Lower lobe of right lung (tissue), 2 donors: ENCODE results near the gene GSTA5. TPM values are rescaled to one million over a fixed set of nuclear protein-coding genes. Genes with fewer than 3 reads are reported as not detected.
"Not testable (repeated sequence)": the region's sequence is repeated elsewhere in the genome, so short reads cannot be mapped to it uniquely, and the experiment has no call there.

Experiments
- ATAC-seq, 2 donors: fragments of 200-7000 bp; cut with Tn5 transposase; one replicate each; pipeline ENCODE4 v1.9.1; 2020 to 2022; ENCODE audit warnings: mild to moderate bottlenecking in 2 of 2, moderate library complexity in 2 of 2
- DNase-seq: peaks from one replicate; pipeline ENCODE4 v3.0.0-alpha.2; 2020
- H3K27ac ChIP-seq: fragments of 200-600 bp; one replicate; pipeline ENCODE4 v1.8.0; 2022
- H3K27me3 ChIP-seq: fragments of 200-600 bp; one replicate; pipeline ENCODE4 v1.8.0; 2022; ENCODE audit warnings: low read depth
- H3K36me3 ChIP-seq: fragments of 200-600 bp; one replicate; pipeline ENCODE4 v1.8.0; 2022; ENCODE audit warnings: mild to moderate bottlenecking
- H3K4me1 ChIP-seq: fragments of 200-600 bp; one replicate; pipeline ENCODE4 v1.8.0; 2022
- H3K4me3 ChIP-seq: fragments of 200-600 bp; one replicate; pipeline ENCODE4 v1.8.0; 2022; ENCODE audit warnings: mild to moderate bottlenecking
- H3K9me3 ChIP-seq: fragments of 200-600 bp; one replicate; pipeline ENCODE4 v1.8.0; 2022
- intact Hi-C: fragments of 100-400 bp; cut with DNase I; formaldehyde crosslinking; loops from one replicate; pipeline ENCODE4 v1.11.0; 2022
- total RNA-seq: library from RNA; stranded (reverse); fragmentation: NEBNext Ultra II Directional; extraction: Animal tissue kit (Norgen Biotek cat#: 25700); gene quantifications from one replicate; pipeline ENCODE4 v1.2.1, GENCODE V29; 2021
- TF ChIP-seq, protein P1 (sequence below): fragments of 200-600 bp; IDR thresholded peaks from one replicate; pipeline ENCODE4 v1.8.0; 2022; ENCODE audit warnings: antibody characterized with exemption, mild to moderate bottlenecking
- donor health status: DM: no; HTN: yes; CAD: no; lungs with severe emphysema.

Gene GSTA5
- total RNA-seq, 1 donor from 2014 or later = not detected

DNA sequence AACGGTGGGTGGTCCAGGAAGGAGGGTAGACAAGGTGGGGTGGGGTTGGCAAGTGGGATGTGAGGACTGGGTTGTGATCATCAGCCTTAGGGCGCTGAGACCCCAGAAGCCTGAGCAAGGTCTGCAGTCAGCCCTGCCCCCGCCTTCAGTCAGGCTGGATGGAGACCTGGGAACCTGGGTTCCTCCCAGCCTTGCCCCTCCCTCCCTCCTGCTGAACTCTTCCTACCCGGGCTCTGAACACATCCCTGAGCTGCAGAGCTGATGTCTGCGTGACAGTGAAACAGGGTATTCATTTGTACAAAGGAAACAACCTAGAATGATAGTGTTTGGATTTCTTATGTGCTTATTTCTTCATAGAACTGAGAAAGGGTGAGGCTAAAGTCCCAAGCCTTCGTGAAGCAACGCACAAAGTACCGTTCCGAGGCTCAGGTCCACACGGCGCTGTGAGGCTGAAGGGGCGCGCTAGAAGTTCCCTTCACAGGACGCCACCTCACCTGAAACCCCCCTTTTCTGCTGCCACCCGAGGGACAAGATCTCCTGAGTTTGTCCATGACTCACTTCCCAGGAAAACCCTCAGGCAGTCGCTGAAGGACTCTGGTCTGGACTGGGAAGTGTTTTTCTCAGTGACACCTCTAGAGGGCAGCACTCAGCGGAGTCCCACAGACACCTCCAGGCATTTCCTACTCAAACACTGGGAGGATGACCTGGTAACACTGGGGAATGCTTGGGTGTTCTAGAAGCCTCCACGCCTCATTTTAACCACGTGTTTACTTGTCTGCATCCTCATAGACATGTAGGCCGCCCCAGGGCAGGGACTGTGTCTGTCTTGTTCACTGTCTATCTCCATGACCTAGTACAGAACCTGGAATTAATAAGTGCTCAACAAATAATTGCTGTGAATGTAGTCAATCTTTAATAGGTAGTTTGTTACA is 1.2 kb downstream of the GSTA5 start:
- DNase-seq (peak; percentile 42), ATAC-seq (peak; percentile 91 to 93)
- H3K4me3 ChIP-seq = no peak overlapping the region
- H3K4me1 ChIP-seq = no peaks in the 10 kb centered on the region
- H3K36me3 ChIP-seq = no peaks in the 10 kb centered on the region
- TF ChIP-seq, protein P1, sequence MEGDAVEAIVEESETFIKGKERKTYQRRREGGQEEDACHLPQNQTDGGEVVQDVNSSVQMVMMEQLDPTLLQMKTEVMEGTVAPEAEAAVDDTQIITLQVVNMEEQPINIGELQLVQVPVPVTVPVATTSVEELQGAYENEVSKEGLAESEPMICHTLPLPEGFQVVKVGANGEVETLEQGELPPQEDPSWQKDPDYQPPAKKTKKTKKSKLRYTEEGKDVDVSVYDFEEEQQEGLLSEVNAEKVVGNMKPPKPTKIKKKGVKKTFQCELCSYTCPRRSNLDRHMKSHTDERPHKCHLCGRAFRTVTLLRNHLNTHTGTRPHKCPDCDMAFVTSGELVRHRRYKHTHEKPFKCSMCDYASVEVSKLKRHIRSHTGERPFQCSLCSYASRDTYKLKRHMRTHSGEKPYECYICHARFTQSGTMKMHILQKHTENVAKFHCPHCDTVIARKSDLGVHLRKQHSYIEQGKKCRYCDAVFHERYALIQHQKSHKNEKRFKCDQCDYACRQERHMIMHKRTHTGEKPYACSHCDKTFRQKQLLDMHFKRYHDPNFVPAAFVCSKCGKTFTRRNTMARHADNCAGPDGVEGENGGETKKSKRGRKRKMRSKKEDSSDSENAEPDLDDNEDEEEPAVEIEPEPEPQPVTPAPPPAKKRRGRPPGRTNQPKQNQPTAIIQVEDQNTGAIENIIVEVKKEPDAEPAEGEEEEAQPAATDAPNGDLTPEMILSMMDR = peak; percentile 68
- H3K27me3 ChIP-seq = no peaks in the 10 kb centered on the region
- intact Hi-C loops = no loop called here
- no peaks in the 10 kb centered on the region for H3K9me3 ChIP-seq
- no peak overlapping the region for H3K27ac ChIP-seq

DNA sequence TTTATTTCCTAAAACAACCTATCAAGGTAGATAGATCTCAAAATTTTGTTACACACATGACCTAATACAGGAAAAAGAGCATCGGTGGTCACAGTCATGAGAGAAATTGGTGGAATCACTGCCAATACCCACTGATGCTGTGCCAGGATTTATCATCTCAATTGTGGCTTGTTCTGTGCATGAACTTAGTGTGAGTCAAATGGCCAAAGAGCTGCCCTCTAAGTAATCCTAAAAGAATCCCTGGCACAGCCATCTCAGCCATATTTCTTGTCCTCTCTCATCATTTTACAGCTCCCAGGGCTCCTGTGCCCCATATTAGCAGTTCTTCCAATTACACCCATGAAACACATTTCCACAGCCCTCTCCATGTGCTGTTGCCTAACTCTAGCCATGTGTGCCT is 6.1 kb downstream of the GSTA5 start:
- no peaks in the 10 kb centered on the region for H3K36me3 ChIP-seq
- DNase-seq (no peak), ATAC-seq (no peak)
- H3K4me3 ChIP-seq = no peak overlapping the region
- TF ChIP-seq, protein P1 = no peak
- H3K9me3 ChIP-seq = no peaks in the 10 kb centered on the region
- H3K27me3 ChIP-seq = no peaks in the 10 kb centered on the region
- H3K27ac ChIP-seq = no peak overlapping the region
- intact Hi-C loops = no loop called here
- H3K4me1 ChIP-seq = no peaks in the 10 kb centered on the region

DNA sequence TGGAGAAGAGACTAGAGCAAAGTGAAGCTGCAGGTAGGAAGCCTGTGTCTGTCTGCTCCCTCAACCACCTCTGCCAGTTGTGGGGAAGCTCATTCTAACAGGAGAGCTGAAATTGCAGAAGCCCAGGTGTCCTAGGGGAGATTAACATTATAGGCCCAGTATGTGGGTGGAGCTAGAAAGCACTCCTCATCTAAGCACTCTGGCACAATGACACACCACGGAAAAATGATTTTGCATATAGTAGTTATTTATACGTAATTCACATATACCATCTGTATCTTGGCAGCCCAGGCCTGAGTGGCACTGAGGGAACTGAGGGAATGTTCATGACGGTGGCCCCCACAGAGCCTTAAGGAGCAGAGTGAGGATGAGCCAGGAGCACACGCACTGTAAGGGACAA is 9.7 kb downstream of the GSTA5 start:
- H3K27ac ChIP-seq, H3K36me3 ChIP-seq, H3K4me3 ChIP-seq, H3K27me3 ChIP-seq, H3K4me1 ChIP-seq, H3K9me3 ChIP-seq, intact Hi-C loops, DNase-seq: not testable (repeated sequence)
- peak in 1 of 2 donors; percentile 25 for ATAC-seq

DNA sequence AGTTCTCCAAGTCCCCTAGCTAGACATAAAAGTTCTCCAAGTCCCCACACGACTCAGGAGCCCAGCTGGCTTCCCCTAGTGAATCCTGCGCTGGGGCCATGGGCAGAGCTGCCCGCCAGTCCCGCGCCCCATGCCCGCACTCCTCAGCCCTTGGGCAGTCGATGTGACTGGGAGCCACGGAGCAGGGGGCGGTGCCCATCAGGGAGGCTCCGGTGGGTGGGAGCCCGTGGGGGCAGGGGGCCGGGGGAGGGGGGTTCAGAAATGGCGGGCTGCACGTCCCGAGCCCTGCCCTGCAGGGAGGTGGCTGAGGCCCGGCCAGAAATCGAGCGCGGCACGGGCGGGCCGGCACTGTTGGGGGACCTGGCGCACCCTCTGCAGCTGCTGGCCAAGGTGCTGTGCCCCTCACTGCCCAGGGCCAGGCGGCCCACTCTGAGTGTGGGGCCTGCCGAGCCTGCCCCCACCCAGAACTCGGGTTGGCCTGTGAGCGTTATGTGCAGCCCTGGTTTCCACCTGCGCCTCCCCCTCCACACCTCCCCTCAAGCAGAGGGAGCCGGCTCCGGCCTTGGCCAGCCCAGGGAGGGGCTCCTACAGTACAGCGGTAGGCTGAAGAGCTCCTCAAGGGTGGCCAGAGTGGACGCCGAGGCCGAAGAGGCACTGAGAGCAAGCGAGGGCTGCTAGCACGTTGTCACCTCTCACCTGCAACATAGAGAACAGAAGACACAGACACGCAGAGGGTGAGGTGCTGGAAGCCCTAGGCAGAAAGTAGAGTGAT is 11.4 kb downstream of the GSTA5 start:
- no peaks in the 10 kb centered on the region for H3K9me3 ChIP-seq
- ATAC-seq (peak in 1 of 2 donors; percentile 41), DNase-seq (no peak)
- TF ChIP-seq, protein P1 = no peak
- no peaks in the 10 kb centered on the region for H3K36me3 ChIP-seq
- intact Hi-C loops = no loop called here
- no peaks in the 10 kb centered on the region for H3K4me1 ChIP-seq
- no peaks in the 10 kb centered on the region for H3K27me3 ChIP-seq
- H3K27ac ChIP-seq = no peak overlapping the region
- no peak overlapping the region for H3K4me3 ChIP-seq

DNA sequence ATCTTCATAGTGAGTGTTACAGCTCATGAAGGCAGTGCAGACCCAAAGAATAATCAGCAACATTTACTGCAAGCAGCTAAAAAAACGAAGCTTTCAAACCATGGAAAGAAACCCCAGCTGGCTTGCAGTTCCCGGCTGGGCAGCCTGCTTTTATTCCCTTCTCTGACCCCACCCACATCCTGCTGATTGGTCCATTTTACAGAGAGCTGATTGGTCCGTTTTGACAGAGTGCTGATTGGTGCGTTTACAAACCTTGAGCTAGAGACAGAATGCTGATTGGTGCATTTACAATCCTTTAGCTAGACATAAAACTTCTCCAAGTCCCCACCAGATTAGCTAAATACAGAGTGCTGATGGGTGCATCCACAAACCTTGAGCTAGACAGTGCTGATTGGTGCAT is 12.0 kb downstream of the GSTA5 start:
- H3K4me3 ChIP-seq, H3K4me1 ChIP-seq, H3K27ac ChIP-seq, H3K36me3 ChIP-seq, DNase-seq, intact Hi-C loops, H3K27me3 ChIP-seq, H3K9me3 ChIP-seq, ATAC-seq: not testable (repeated sequence)

DNA sequence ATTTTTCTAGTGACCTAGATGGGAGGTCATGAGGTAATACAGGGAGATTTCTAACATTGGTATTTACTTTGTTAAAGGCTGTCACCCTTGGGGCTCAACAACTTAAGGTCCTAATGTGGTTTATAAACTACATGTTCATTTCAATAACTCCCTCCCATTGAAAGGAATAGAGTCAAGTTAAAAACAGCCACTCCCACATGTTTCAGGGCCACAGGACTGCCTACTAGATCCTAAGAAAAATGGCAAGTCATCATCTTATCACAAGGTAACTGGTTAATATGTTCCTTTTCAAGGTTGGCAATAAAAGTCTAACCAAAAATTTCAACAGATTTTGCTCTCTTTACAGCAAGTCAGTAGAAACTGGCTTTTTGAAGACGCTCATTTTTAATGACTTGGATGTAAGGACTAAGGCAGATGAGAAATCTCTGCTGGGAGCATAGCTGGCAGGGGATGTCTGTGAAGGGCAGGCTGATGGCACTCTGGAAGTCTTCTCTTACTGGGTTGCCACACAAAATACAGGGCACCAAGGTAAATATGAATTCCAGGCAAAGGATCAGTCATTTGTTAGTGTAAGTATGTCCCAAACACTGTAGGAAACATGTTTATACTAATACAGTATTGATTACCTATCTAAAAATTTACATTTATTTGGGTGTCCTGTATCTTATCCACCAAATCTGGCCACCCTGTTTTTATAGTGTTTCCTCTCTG is 13.4 kb downstream of the GSTA5 start:
- intact Hi-C loops, H3K4me1 ChIP-seq, ATAC-seq: not testable (repeated sequence)

More for the DNA sequence above, 13.4 kb downstream of the GSTA5 start:
- not testable (repeated sequence) for H3K9me3 ChIP-seq, H3K27me3 ChIP-seq, H3K4me3 ChIP-seq, DNase-seq, H3K27ac ChIP-seq, H3K36me3 ChIP-seq
